MM.1S (cell line): Measurements from ENCODE around the gene FGF14.

Source experiments
- DNase-seq: peaks from one replicate; pipeline ENCODE4 v3.0.0-alpha.2; 2015
- H2AFZ ChIP-seq: fragments of 300-600 bp; sonication (generic); 2 replicates; pipeline ENCODE4 v1.6.0; 2016; ENCODE audit warnings: antibody characterized with exemption, low read length
- H3F3A ChIP-seq: fragments of 300-600 bp; sonication (generic); 2 replicates; pipeline ENCODE4 v1.6.1; 2016; ENCODE audit warnings: mild to moderate bottlenecking, antibody characterized with exemption, low read length, moderate library complexity, mixed read lengths; ENCODE audit not compliant: insufficient read depth
- H3K27ac ChIP-seq: fragments of 300-600 bp; sonication (generic); 2 replicates; pipeline ENCODE4 v1.5.1; 2016; ENCODE audit warnings: mild to moderate bottlenecking, low read length
- H3K27me3 ChIP-seq: fragments of 300-600 bp; sonication (generic); replicated peaks from 2 replicates; pipeline ENCODE4 v1.6.0; 2016; ENCODE audit warnings: low read length; ENCODE audit not compliant: insufficient read depth
- H3K36me3 ChIP-seq: fragments of 300-600 bp; sonication (generic); replicated peaks from 2 replicates; pipeline ENCODE4 v1.6.1; 2016; ENCODE audit warnings: mild to moderate bottlenecking, low read length, mixed read lengths; ENCODE audit not compliant: insufficient read depth
- H3K4me1 ChIP-seq: fragments of 300-600 bp; sonication (generic); 2 replicates; pipeline ENCODE4 v1.6.1; 2016; ENCODE audit warnings: low read length, mixed read lengths
- H3K4me2 ChIP-seq: fragments of 300-600 bp; sonication (generic); 2 replicates; pipeline ENCODE4 v1.6.0; 2016; ENCODE audit warnings: low read depth, low read length
- H3K4me3 ChIP-seq: fragments of 300-600 bp; sonication (generic); 2 replicates; pipeline ENCODE4 v1.5.1; 2016; ENCODE audit warnings: low read length, mixed read lengths
- H3K79me2 ChIP-seq: fragments of 300-600 bp; sonication (generic); 2 replicates; pipeline ENCODE4 v1.6.1; 2016; ENCODE audit warnings: mixed run types, low read length, mixed read lengths
- H3K9ac ChIP-seq: fragments of 300-600 bp; sonication (generic); 2 replicates; pipeline ENCODE4 v1.6.1; 2016; ENCODE audit warnings: low read length, mixed read lengths
- H3K9me2 ChIP-seq: fragments of 300-600 bp; sonication (generic); replicated peaks from 2 replicates; pipeline ENCODE4 v1.6.1; 2016; ENCODE audit warnings: mild to moderate bottlenecking, low read length, mixed read lengths; ENCODE audit not compliant: insufficient read depth
- H3K9me3 ChIP-seq: fragments of 300-600 bp; sonication (generic); replicated peaks from 2 replicates; pipeline ENCODE4 v1.6.1; 2016; ENCODE audit warnings: mild to moderate bottlenecking, low read length, mixed read lengths; ENCODE audit not compliant: insufficient read depth
- H4K20me1 ChIP-seq: fragments of 300-600 bp; sonication (generic); 2 replicates; pipeline ENCODE4 v1.6.1; 2016; ENCODE audit warnings: mild to moderate bottlenecking, low read length, moderate library complexity, mixed read lengths; ENCODE audit not compliant: insufficient read depth
- CTCF ChIP-seq: fragments of 300-600 bp; sonication (generic); IDR thresholded peaks from 2 replicates; pipeline ENCODE4 v1.5.1; 2016; ENCODE audit warnings: antibody characterized with exemption, low read length, mixed read lengths
- EZH2 ChIP-seq: fragments of 300-600 bp; sonication (generic); optimal IDR thresholded peaks from 2 replicates; pipeline ENCODE3; 2017; ENCODE audit warnings: low read depth, mild to moderate bottlenecking, antibody characterized with exemption, low read length, mixed read lengths
- EZH2phosphoT487 ChIP-seq: fragments of 300-600 bp; sonication (generic); IDR thresholded peaks from 2 replicates; pipeline ENCODE4 v1.6.1; 2018; ENCODE audit warnings: antibody characterized with exemption, low read length

The FGF14 gene

GRCh38 chr13:102198418-102199311 is 203.2 kb downstream of the FGF14 start:
- Histone ChIP-seq H3K27ac (no peak overlapping the region), H3K9me3 (no peaks in the 10 kb centered on the region), H2AFZ (no peak overlapping the region), H3F3A (no peaks in the 10 kb centered on the region), H3K4me2 (no peak overlapping the region), H3K4me1 (no peaks in the 10 kb centered on the region), H3K79me2 (no peaks in the 10 kb centered on the region), H3K36me3 (no peaks in the 10 kb centered on the region), H3K9me2 (no peaks in the 10 kb centered on the region), H3K9ac (no peak overlapping the region), H3K27me3 (no peaks in the 10 kb centered on the region), H4K20me1 (no peaks in the 10 kb centered on the region), H3K4me3 (no peak overlapping the region)
- TF ChIP-seq EZH2, result no peak
- TF ChIP-seq EZH2phosphoT487, result no peak
- no peak for TF ChIP-seq CTCF
- DNase-seq, result no peak

- Histone ChIP-seq H3K4me3 (no peak overlapping the region), H3F3A (no peaks in the 10 kb centered on the region), H3K27ac (no peak overlapping the region), H3K27me3 (no peaks in the 10 kb centered on the region), H3K36me3 (no peaks in the 10 kb centered on the region), H3K9ac (no peak overlapping the region), H4K20me1 (no peaks in the 10 kb centered on the region), H3K79me2 (no peaks in the 10 kb centered on the region), H3K4me2 (no peak overlapping the region), H3K9me2 (no peaks in the 10 kb centered on the region), H3K9me3 (no peaks in the 10 kb centered on the region), H2AFZ (no peak overlapping the region), H3K4me1 (no peaks in the 10 kb centered on the region)
- DNase-seq, result no peak
- no peak for TF ChIP-seq EZH2phosphoT487
- TF ChIP-seq CTCF, result peak; percentile 19
- TF ChIP-seq EZH2, result no peak
Observed at GRCh38 chr13:102197193-102197592, 204.7 kb downstream of the FGF14 start.

GRCh38 chr13:102195566-102196462 is 206.0 kb downstream of the FGF14 start:
- no peak for DNase-seq
- Histone ChIP-seq H3K27ac (no peak overlapping the region), H3F3A (no peaks in the 10 kb centered on the region), H4K20me1 (no peaks in the 10 kb centered on the region), H2AFZ (no peak overlapping the region), H3K36me3 (no peaks in the 10 kb centered on the region), H3K4me2 (no peak overlapping the region), H3K27me3 (no peaks in the 10 kb centered on the region), H3K9me3 (no peaks in the 10 kb centered on the region), H3K9ac (no peak overlapping the region), H3K9me2 (no peaks in the 10 kb centered on the region), H3K4me3 (no peak overlapping the region), H3K79me2 (no peaks in the 10 kb centered on the region), H3K4me1 (no peaks in the 10 kb centered on the region)
- TF ChIP-seq EZH2phosphoT487 (no peak), CTCF (no peak), EZH2 (no peak)
